ENCODE data around the gene MLKL.

DNA sequence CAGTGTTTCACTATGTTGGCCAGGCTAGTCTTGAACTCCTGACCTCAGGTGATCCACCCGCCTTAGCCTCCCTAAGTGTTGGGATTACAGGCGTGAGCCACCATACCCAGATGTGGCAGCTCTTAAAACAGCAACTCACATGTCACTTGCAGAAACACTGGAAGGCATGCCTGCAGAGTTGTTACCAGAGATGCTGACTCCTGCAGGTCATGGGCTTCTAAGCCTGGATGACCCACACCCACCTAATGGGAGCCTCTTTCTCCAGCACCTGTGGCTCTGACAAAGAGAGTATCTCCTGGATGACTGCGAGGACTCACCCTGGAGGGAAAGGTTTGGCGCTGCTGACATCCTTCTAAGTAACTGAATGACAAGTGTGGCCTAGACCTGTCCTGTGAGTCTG lies 22.8 kb downstream of the MLKL start:
- TF ChIP-seq, protein P1, sequence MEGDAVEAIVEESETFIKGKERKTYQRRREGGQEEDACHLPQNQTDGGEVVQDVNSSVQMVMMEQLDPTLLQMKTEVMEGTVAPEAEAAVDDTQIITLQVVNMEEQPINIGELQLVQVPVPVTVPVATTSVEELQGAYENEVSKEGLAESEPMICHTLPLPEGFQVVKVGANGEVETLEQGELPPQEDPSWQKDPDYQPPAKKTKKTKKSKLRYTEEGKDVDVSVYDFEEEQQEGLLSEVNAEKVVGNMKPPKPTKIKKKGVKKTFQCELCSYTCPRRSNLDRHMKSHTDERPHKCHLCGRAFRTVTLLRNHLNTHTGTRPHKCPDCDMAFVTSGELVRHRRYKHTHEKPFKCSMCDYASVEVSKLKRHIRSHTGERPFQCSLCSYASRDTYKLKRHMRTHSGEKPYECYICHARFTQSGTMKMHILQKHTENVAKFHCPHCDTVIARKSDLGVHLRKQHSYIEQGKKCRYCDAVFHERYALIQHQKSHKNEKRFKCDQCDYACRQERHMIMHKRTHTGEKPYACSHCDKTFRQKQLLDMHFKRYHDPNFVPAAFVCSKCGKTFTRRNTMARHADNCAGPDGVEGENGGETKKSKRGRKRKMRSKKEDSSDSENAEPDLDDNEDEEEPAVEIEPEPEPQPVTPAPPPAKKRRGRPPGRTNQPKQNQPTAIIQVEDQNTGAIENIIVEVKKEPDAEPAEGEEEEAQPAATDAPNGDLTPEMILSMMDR (IDR thresholded peaks at IDR 0.05; ENCODE audit: low read depth, low read length), result no peak
- no peak for TF ChIP-seq EZH2phosphoT487 (IDR thresholded peaks at IDR 0.05; ENCODE audit: low read depth)

All from OCI-LY3 (cell line).